NCI-H187 (cell line): ENCODE measurements around the gene OR7A10.

Experiments
- DNase-seq, 2 experiments: peaks; one replicate each; lab custom pipeline; 2025; lab: John Stamatoyannopoulos, UW

The OR7A10 gene

GRCh38 chr19:14848822-14849221, at the start of gene OR7A10:
TSS of gene OR7A10 (minus strand) at chr19:14848922. CDS start at chr19:14841877, 7,045 bp downstream.
- no peak for DNase-seq

- DNase-seq, result no peak
Observed at GRCh38 chr19:14890643-14891379, 42.1 kb upstream of the OR7A10 start.

DNA sequence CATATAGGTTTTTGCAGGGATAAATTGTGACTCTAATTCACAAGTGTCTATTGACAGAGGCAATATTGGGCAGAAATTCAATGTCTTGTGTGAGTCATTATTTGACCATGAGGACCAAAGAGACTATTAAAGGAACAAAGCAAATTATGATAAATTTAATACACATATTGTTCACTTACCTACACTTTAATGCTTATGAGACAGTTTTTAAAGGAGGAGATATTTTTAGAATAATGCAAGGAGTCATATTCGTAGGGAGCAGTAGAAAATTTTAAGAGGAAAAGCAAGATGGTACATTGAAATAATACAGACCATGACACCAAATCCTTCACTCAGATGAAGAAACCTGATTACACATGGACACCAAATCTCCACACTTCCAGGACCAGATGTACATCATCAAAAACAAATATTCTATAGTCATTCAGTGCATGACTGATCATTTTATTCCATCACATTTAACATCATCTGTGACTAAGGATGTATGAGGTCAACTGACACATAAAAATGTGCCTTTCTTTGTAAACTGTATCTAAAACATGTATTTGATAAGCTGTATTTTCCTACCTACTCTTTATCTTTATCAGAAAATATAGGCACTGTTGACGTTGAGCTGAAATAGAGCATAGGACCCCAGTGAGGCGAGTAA, 41.4 kb upstream of the OR7A10 start:
- DNase-seq, result no peak

GRCh38 chr19:14886032-14886431, 37.3 kb upstream of the OR7A10 start, which contains the start of gene OR7A17:
TSS of gene OR7A17 (minus strand) at chr19:14886132. CDS start at chr19:14881355, 4,777 bp downstream.
- DNase-seq, result no peak

- no peak for DNase-seq
Observed at GRCh38 chr19:14871619-14872230, 23.0 kb upstream of the OR7A10 start.

- no peak for DNase-seq
Observed at GRCh38 chr19:14868497-14868896, 19.8 kb upstream of the OR7A10 start.

- no peak for DNase-seq
Observed at GRCh38 chr19:14843578-14843977, 5.1 kb downstream of the OR7A10 start.

DNA sequence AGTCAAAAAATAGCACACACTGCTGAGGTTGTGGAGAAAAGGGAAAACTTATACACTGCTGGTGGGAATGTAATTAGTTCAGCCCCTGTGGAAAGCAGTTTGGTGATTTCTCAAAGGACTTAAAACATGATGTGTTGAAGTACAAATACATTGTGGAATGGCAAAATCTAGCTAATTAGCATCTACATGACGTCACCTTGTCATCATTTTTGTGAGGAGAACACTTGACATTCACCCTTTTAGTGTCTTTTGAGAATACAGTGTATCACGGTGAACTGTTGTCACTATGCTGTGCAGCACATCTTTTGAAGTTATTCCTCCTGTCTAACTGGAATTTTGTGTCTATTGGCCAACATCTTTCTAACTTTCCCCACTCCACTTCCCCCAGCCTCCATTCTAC, 5.6 kb downstream of the OR7A10 start:
- no peak for DNase-seq

DNA sequence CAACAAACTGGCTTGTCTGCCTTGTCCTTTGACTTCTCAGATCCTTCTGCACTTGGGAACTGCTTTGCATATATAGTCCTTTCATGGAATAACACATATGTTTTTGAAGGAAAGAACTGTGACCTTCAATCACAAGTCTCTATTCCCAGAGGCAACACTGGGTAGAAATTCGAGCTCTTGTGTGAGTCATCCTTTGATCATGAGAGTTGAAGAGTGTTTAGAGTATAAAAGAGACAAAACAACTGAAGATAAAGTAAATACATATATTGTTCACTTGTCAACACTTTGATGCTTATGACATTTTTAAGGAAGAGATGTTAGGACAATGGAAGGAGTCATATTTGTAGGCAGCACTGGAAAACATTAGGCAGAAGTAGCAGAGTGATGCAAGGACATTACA, 8.5 kb downstream of the OR7A10 start:
- DNase-seq, result no peak

GRCh38 chr19:14837391-14837790, 11.3 kb downstream of the OR7A10 start:
- no peak for DNase-seq

DNA sequence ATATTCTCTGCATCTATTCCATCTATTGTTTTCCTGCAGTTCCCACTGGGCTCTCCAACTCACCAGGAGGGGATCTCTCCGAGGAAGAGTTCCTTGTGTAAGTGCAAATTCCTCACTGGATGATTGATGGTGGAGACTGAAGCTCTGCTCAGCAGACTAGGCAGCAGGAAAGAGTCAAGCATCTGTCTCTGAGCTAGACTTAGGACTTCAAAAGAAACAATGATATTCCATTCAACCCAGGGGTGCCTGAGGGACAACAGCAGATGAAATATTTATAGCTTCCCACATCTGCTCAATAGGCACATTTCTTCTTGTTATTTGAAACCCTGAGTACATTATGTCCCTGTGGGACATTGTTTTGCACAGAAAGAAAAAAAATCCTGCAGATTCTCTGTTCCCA, 13.7 kb downstream of the OR7A10 start, which contains the start of the genes OR7A5 and OR7C1:
TSS of gene OR7A5 (minus strand) at position 175 of the 400 bp plus-strand sequence. CDS start 6,944 bp downstream, outside the sequence.
TSS of gene OR7C1 (minus strand) at position 175 of the 400 bp plus-strand sequence. CDS start 35,049 bp downstream, outside the sequence.
- DNase-seq, result no peak

DNA sequence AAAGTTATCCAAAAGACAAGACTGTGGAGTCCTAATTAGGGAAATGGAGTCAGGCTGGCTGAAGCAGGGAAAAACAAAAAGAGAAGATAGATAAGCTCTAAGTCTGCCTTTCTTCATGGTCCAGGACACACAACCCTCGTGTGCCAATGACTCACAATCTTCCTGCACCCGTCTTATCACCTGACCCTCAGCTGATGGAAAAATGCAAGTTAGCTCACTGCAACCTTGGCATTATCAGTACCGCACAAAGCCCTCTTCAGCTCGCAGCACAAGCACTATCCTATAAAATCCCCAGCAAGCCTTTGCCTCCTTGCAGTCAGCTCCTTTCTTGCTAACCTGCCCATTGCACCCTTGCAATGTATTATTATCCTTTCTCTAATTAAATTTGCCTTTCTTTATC, 18.0 kb downstream of the OR7A10 start:
- no peak for DNase-seq

DNA sequence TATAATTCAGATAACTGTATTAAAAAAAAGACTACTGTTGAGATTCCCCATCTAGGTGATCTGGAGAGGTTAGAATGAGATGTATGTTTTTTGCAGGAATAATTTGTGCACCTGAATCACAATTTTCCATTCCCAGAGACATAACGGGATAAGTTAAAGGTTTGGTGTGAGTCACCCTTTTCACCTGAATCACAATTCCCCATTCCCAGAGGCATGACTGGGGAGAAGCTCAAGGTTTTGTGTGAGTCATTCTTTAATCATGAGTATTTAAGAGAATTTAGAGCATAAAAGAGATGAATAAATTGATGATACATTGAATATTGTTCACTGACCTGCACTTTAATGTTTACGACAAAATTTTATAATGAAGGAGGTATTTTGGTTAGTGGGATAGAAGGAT, 22.7 kb downstream of the OR7A10 start:
- DNase-seq, result no peak

DNA sequence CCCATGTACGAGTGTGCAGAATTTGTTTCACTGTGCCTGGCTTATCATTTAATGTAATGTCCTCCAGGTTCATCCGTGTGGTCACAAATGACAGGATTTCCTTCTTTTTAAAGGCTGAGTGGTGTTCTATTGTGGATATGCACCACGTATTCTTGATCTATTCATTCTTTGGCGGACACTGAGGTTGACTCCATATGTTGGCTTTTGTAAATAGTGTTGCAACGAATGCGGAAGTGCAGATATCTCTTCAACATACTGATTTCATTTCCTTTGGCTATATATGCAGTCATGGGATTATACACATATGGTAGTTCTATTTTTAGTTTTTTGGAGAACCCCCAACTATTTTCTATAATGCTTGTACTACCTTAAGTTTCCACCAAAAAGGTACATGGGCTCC, 26.8 kb downstream of the OR7A10 start:
- no peak for DNase-seq

DNA sequence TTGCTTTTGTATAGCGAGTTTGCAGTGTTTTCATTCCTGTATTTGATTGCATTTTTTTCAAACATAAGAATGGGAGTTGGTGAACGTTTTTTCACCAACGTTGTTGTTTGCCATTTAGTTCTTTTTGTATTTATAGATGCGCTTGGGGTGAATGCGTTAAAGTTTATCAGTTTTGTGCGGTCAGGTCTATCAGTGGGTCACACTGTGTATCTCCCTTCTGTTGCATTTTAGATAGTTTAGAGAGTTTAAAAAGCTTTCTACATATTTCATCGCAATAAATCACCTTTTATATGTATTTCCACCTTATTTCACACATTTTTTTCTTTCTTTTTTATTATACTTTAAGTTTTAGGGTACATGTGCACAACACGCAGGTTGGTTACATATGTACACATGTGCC, 30.1 kb downstream of the OR7A10 start:
- no peak for DNase-seq

DNA sequence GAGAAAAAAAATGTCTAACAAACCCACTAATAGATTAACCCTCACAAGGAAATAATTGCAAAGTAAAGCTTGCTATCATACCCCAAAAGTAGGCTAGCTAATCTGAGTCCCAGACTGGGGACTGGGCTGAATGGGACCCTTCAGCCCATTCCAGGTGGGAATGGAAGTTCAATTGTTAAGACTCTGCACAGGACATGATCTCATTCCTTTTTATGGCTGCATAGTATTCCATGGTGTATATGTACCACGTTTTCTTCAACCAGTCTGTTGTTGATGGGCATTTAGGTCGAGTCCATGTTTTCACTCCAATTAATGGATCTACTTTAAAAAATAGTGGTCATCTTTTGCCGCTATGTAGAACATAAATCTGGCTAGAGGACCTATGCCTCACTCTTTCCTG, 31.7 kb downstream of the OR7A10 start:
- DNase-seq, result no peak

GRCh38 chr19:14814982-14815652, 33.6 kb downstream of the OR7A10 start:
- DNase-seq, result no peak

GRCh38 chr19:14809272-14810057, 39.3 kb downstream of the OR7A10 start:
- DNase-seq, result no peak

DNA sequence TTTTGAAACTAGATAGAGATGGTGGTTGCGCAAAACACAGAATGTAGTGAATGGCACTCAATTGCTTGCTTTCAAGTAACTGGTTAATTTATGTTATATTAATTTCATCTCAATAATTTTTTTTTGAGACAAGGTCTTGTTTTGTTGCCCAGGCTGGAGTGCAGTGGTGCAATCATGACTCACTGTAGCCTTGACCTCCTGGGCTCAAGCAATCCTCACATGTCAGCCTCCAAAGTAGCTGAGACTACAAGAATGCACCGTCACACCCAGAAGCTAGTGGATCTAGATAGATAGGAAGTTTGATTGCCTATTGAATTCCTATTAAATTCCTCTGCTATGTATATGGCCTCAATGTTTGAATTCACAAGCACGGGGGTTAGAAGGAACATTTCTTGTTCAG, 44.0 kb downstream of the OR7A10 start:
- DNase-seq, result no peak

DNA sequence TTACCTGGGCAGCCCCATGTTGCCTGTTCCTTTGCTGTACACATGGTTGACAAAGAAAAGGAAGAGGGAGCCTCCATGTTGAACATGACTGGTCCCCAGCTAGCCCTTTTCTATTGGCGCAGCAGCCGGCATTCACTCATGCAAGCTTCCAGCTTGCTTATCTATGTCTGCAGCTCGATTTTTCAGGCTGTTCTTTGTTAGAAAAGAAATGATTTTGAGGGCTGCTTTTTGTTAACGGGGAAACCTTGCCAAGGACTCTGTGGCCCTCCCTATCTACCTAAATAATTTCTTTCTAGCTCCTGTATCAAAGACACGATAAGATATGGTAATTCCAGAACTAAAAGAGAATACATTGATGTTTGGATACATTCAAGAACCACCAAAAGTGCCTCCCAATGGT, 50.0 kb downstream of the OR7A10 start:
- DNase-seq, result no peak

DNA sequence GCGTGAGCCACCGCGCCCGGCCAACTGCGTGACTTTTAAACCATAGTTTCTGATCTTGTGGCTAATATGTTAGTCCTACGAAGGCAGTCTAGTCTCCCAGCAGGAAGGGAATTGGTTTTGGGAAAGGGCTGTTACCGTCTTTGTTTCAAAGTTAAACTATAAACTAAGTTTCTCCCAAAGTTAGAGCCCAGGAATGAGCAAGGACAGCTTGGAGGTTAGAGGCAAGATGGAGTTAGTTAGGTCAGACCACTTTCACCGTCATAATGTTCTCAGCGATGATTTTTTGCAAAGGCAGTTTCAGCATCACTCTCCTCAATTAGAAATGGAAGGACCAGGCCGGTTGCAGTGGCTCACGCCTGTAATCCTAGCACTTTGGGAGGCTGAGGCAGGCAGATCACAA, 52.7 kb downstream of the OR7A10 start:
- DNase-seq, result no peak
